Activated CD8-positive, alpha-beta memory T cell treated with anti-CD3 and anti-CD28 coated beads for 48 hours (primary cell): ENCODE results near the gene GOPC.

ENCODE experiments used
- DNase-seq, 3 experiments: peaks; one replicate each; pipeline ENCODE4 v3.0.0-alpha.2; 2020; ENCODE audit warnings: low read depth in 2 of 3, low spot score in 2 of 3

Gene GOPC

DNA sequence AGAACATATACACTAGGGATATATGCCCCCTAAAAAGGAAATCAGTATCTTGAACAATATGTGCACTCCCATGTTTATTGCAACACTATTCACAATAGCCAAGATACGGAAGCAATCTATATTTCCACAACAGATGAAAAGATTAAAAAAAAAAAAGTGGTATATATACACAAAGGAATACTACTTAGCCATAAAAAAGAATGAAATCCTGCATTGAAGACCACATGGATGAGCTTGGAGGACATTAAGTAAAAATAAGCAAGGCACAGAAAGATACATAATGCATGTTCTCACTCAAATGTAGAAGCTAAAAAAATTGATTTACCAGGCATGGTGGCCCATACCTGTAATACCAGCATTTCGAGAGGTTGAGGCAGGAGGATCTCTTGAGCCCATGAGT, 4.6 kb downstream of the GOPC start:
- DNase-seq, result no peak

DNA sequence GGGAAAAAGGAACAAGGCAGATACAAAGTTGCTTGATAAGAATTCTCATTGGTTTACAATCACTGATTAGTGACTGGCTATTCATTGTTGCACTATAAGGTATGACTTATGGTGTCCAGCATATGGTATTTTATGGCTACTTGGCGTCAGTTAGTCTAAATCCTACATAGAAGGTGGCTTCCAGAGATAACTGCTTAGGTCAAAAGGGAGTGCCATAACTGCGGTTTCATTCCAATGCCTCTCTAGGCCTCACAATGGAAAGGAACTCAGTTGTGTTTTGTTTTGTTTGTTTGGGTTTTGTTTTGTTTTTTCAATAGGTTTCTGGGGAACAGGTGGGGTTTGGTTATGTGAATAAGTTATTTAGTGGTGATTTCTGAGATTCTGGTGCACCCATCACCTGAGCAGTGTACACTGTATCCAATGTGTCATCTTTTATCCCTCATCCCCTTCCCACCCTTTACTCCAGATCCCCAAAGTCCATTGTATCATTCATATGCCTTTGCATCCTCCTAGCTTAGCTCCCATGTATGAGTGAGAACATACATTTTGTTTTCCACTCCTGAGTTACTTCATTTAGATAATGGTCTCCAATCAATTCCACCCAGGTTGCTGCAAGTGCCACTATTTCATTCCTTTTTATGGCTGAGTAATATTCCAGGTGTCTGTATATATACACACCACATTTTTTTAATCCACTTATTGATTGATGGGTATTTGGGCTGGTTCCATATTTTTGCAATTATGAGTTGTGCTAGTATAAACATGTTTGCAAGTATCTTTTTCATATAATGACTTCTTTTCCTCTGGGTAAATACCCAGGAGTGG, 7.0 kb downstream of the GOPC start:
- no peak for DNase-seq

DNA sequence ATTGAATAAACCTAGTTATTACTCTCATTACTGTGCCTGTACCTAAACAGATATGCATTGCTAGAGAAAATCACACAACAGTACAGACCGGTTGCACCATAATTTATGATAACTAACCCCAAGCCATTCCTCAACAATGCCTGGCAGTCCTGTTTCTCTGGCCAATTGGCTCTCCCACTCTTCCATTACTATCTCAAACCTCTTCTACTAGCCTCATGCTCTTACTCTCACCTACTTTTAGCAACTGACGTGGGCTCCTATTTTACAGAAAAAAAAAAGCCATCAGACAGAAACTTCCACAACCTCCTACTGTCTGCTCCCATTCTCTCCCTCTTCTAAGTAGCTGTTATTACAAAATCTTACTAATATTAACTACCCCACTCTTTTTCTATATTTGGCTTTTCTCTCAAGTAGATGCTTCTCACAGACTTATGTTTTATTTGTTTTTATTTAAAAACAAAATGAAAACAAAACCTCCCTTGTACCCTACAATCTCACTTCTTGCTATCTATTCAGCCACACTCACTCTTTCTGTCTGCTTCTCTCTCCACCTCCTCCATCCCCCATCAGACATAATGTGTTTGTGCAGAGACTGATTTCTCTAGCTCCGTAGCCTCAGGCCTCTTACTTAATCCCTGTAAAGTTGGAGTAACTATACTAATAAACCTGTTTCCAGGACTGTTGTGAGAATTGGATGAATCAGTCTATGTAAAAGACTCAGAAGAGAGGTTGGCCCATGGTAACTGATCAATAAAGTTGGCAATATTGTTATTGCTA, 9.1 kb downstream of the GOPC start:
- no peak for DNase-seq

DNA sequence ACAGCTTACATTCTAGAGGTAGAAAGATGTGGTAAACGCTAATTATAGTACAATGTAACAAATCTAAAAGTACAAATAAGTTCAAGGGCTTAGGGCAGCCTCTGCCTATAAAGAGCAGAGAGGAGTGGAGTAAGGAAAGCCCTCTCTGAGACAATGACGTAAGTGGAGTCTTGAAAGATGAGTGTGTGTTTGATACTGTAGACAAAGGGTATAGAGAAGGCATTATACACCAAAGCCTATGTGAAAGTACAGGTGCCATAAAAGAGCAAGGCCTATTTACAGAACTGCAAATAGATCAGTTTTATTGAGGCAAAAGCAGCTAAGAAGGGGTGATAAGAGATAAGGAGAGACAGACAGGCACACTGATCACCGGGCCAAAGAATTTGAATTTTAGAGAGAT, 10.9 kb downstream of the GOPC start:
- no peak for DNase-seq

DNA sequence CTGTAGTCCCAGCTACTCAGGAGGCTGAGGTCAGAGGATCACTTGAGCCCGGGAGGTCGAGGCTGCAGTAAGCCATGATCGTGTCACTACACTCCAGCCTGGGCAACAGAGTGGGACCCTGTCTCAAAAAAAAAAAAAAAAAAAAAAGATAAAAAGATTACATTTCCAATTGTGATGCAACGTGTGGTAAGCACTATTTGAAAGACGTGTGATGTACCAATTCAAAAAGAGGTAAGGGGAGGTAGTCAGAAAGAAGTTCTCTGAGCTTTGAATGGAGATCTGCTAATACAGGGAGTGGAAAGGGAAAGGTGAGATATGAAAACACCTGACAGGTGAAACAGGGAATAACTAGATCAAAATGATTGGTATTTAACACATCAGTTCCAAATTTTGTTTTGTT, 11.9 kb downstream of the GOPC start:
- DNase-seq, result no peak

DNA sequence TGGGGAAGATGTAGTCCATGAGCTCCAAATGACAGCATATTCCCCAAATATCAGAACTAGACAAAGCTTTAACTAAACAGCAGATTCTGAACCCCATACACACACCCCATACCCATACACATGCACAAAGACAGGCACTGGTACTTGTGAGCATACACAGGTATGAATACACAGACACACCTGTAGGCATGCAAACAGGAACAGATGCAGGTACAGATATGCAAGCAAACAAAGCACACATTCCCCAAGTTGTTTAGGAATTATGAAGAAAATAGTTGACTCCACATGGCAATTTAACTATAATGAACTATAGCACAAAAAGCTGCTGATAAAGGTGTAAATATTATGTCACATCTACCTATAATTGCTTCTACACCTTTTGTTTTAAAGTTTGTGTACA, 16.7 kb downstream of the GOPC start:
- no peak for DNase-seq

DNA sequence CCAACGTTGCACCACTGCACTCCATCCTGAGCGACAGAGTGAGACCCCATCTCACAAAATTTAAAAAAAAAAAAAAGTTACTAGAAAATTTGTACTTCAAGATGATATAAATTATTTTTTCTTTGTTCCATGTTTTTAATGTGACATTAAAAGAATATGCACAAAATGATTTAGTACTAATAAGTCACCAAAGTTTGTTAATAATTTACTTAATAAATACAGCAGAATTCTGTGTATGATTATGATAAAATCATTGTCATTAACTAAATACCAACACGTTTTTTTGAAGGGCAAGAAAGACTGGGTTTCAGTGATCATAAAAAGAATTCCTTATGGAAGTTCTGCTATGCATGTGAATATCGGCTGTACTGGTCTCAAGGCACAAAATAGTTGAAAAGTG, 28.1 kb downstream of the GOPC start:
- DNase-seq, result no peak

DNA sequence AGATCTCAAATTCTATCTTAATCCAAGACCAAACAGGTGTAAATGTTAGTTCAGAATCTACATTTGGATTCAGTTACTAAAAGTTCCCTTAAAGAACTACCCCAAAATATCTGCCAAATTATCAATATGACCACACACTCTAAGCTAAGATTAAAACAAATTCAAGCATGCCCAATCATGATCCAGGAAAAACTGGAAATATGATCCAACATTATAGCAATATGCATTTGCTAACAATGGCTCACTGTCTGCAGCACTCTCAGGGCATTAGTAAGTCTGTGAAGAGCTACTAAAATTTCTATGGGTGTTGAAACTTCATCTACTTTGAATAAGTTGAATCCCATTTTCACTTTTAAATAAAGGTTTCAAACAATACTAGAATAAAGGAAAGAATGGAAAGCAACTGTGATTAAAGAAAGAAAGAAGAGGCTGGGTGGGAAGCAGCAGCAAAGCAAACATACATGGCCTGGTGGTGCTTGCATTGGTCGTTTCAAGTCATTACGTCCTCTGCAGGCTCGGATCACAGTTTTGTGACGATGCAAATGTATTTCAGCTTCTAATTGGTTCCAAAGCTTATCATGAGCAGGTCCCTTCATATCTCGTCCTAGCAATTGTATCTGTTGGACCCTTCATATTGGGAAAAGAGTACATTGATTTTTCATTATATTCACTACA, 29.2 kb downstream of the GOPC start:
- DNase-seq, result no peak

DNA sequence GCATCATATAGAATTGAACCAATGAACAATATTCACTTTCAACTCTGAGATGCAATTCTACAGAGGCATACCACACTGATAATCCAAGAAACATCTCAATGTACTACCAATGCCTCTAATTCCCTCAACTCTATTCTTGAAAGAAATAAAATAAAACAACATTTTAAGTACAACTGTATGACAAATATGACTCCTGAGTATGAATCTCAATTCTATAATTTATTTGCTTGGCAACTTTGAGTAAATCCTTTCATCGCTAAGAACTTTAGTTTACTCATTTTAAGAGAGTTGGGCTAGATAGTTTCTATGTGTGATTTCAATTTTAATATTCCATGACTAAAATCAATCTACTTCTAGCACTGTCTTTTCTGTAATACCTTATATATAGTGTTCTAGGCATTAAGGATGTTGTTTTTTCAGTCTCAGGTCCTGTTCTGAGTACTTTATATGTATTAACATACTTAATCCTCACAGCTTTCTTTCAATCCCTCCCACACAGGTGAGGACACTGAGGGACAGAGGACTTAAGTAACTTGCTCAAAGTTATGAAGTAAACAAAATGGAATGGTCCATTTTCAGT, 33.4 kb downstream of the GOPC start:
- DNase-seq, result no peak

DNA sequence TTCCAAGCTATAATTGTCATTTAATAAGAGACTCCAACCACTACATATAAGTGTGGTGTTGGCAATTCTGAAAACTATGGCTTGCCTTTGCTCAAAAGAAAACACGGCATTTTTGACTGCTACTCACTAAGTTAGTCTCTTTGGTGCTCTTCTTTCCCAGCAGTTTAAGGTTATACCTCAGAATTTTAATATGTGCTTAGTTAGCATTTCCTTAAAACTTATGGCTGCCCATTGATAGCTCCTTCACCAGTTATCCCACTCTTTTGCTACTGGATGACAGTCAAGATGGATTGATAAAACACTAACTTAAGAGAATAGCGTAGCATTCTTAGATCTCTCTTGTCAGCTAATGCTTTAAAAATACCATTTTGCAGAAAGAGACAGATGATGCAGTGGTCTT, 34.1 kb downstream of the GOPC start:
- DNase-seq, result no peak

DNA sequence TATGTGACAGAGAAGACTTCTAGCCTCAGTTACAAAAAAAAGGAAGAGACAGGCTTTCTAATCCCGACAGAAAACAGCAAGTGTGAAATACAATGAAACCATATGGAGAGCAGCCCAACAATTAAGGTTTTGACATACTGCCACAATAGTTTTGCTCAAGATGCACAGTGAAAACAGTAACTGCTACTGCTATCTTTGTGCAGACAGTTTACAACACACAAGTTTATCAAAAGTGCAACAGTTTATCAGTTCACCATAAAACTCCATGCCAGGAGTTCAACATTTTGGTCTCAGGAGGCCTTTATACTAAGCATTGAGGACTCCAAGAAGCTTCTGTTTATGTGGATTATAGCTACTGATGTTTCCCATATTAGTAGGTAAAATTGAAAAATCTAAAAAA, 37.6 kb downstream of the GOPC start:
- DNase-seq, result no peak

DNA sequence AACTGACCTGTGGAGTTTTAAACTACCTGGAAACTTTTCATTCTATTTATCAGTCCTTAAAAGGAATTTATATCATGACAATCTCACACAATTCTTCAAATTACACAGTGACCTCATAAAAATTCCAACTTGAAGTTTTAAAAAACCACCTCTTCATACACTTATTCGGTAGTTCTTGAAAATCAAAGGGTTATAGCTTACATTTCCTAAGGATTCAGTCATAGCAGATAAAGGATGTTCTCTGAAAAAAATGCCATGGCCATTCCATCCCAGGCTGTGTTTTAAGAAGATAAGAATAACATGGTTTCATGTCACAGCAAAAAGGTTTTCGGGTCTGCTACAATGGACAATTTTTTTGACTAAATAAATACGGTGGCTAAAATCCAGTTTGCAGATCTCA, 41.2 kb downstream of the GOPC start:
- no peak for DNase-seq

DNA sequence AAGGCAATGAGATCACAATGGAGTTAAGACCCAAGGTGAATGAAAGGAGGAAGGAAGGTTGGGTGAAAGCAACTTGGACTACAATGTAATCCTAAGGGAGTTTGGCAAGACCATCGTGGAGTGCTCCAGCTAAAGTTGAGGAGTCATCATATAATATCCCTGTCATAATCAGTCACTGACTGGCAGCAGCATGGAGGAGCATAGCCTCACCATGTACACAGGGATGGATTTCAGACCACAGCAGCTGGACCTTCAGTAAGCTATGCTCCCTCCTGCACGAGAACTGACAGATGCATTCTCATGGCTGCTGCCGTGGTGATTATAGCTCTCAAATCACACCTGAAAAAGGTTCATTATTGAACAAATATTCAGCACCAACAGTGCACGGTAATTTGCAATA, 43.0 kb downstream of the GOPC start:
- DNase-seq, result no peak

DNA sequence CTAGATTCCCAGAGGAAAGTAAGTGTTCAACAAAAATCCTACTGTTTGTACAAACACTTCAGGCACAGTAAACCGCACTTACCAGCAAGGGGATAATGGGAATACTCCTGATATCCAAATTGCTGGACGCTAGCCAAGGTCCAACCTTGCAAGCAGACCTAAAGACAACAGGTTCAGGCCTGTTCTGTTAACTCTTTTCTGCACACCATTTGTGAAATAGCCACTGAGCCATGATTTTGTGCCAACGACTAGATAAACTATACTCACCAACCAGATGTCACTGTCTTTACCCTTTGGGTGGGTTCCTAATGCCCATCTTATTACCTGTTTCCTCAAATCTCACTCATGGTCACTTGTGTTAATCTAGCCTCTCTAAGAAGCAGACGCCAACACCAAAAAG, 43.5 kb downstream of the GOPC start:
- DNase-seq, result no peak

DNA sequence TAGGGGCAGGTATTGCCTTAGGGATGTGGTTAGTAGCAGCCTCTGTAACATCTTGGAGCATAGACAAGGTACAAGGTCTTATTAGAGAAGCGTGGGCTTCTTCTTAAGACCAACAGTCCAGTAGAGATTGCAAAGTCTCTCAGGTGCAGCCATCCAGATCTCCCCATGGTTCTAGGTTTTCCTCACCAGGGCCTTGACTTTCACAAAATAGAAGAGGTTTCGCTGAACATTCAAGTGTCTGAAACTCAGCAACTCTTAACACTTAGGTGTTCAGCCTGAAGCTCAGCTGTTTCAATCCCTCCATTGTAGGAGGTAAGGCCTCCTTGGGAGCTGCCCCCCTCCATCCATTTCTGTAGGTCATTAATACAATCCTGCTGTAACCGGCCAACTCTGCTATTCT, 44.4 kb downstream of the GOPC start:
- no peak for DNase-seq

DNA sequence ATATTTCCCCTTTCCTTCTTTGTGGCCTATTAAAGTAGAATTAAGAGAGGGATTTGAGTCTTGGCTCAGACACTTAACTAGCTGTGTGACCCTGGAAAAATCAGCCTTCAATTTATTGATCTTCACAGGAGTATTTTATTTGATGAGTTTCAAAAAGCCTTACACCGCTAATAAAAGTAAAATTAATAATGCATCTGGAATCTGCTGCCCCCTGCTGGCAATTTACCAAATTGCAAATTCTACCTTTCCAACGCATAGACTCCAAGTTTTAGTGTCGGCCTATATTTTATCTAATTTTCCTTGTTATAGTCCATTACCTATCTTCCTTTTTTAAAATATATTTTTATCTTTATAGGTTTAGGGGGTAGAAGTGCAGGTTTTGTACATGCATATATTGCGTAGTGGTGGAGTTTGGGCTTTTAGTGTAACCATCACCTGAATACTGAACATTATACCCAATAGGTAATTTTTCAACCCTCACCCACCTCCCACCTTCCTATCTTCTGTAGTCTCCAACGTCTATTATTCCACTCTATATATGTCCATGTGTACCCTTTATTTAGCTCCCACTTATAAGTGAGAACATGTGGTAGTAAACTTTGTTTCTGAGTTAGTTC, 46.3 kb downstream of the GOPC start:
- peak in 2 of 3 experiments; percentile 31 to 49 for DNase-seq

DNA sequence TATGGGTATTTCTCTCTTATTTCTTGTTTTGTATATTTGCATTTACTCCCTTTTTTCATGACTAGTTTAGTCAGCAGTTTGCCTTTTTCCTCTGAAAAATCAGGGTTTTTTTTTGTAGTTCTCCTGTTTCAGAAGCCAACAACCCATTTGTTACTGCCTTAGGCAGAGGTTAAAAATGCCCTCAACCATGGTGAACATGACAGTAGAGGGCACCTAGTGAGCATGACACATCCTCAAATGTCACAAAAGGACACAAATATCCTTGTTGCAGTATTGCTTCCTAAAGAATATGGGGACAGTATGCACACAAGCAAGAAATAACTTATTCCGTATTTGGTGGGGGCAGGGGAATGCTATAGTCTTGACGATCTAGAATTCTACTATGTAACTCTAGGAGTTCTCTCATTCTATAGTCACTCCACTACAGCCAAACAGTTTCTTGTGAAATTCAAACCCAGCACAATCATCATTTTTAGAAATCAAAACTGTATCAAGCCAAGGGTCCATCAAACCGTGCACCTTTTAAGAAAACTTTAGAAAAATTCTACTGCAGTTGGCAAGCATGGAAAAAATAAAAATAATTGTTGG, 47.0 kb downstream of the GOPC start:
- no peak for DNase-seq

DNA sequence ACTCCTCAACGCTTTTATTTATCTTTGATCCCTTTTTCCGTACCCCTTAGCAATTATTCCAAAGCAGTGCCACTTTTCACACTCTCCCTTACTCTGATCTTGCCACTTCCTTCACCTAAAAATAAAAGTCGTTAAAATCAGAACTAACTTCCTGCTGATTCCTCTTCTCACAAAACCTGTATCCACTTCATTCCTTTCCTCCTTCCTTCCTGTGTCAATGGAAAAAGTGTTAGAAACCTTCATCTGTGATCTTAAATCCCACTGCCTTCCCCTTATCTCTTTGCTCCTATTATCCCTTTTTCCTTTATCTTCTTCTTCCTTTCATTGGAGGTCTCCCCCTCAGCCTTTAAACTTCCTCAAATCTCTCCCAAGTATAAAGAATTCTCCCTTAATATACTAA, 49.2 kb downstream of the GOPC start:
- DNase-seq, result no peak

DNA sequence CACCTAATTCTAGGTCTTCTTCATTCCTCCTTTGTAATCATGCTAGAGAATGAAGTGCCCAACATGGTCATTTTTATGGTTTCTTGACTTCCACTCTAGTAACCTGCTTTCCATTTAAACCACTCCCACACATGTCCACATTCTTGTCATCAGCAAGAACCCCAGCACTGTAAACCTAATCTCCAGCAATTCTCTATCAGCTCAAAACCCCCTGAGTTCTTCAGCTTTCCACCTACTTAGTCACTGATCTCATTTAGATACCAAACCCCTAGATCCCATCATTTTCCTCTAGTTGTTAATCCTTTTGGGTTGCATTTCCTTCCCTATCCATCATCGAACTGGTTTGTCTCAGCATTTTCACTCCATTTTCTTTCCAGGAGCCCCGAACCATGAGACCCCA, 49.7 kb downstream of the GOPC start:
- DNase-seq, result no peak

DNA sequence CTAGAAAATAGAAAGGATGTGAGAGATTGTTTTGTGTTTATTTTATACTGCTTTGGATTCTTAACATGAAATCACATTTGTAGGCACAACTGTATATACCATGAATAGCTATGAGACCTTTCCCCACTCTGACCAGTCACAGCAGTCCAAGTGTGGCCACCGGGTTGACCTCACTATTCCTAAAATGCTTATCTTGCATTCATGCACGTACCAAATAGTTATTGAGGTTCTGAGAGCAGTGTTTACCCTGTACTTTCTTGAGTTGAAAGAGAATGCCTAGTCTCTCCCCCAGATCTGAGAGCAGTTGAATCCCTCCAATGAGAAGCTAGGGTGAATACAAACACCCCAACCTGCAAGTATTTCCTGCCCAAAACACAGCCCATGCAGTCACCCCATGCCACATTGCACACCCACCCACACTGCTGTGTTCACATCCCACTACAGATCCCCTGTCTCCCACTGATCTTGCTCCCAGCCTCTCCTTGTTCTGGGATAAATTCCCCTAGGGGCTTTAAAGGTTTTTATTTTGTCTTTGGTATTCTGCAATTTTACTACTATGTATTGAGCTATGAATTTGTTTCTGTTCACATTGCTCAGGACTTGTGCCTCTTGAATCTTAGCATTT, 51.6 kb downstream of the GOPC start:
- DNase-seq, result no peak
